HUES48 (cell line): ENCODE results near the gene FAM174B.

ENCODE experiments used
- H3K27ac ChIP-seq: one replicate; pipeline ENCODE4 v1.7.0; 2013; ENCODE audit warnings: low read depth, low read length, inconsistent platforms
- H3K27me3 ChIP-seq: 2 replicates; pipeline ENCODE4 v1.6.1; 2013; ENCODE audit warnings: mild to moderate bottlenecking, low read length; ENCODE audit not compliant: control insufficient read depth, insufficient read depth
- H3K36me3 ChIP-seq: 2 replicates; pipeline ENCODE4 v1.6.1; 2013; ENCODE audit warnings: low read length; ENCODE audit not compliant: control insufficient read depth, insufficient read depth
- H3K4me1 ChIP-seq: 2 replicates; pipeline ENCODE4 v1.6.1; 2013; ENCODE audit warnings: mild to moderate bottlenecking, low read length; ENCODE audit not compliant: control insufficient read depth, insufficient read depth
- H3K4me3 ChIP-seq: 2 replicates; pipeline ENCODE4 v1.5.1; 2013; ENCODE audit warnings: mild to moderate bottlenecking, low read depth, low read length
- H3K9ac ChIP-seq: 2 replicates; pipeline ENCODE4 v1.6.1; 2013; ENCODE audit warnings: mild to moderate bottlenecking, low read depth, low read length, moderate library complexity
- H3K9me3 ChIP-seq: 2 replicates; pipeline ENCODE4 v1.6.1; 2013; ENCODE audit warnings: low read length; ENCODE audit not compliant: control insufficient read depth, insufficient read depth

Gene FAM174B

DNA sequence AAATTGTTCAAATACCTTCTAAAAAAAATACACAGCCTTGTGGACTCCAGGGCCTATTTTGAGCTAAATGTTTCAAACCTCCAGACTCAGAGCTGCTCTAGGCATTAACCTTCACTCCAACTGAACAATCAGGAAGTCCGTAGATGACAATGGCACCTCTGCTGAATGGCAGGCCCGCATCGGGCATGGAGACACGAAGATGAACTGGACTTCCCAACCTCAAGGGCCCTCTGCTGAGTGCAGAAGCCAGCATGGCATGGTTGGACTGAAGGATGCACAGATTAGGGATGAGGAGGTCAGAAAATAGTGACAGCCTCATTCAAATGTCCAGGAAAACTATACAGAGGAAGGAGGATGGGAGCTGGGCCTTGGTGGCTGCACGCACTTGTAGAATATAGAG is 2.2 kb downstream of the FAM174B start:
- H3K9me3 ChIP-seq, result no peaks in the 10 kb centered on the region
- H3K27ac ChIP-seq, result no peak overlapping the region
- no peak overlapping the region for H3K9ac ChIP-seq
- H3K36me3 ChIP-seq, result no peaks in the 10 kb centered on the region
- peaks cover 17% of the 10 kb centered on the region for H3K27me3 ChIP-seq
- H3K4me3 ChIP-seq, result no peak overlapping the region
- peaks cover 38% of the 10 kb centered on the region for H3K4me1 ChIP-seq

DNA sequence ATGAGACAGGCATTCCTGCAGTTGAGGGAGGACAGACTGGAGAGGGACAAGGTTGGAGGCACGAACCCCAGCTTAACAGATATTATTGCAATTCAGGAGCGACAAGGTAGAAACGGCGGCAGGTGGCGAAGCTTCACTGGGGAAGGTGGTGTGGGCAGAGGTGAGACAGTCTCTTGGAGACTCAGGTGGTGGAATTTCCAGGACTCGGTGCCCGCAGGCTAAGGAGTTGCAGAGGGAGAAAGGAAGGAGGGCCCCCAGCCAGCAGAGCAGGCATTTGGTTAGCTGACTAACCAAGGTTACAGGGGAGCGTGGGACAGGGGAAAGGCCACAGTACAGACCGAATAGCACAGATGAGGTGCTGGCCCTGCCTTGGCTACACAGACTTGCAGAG is 3.0 kb downstream of the FAM174B start:
- Histone ChIP-seq H3K9me3 (no peaks in the 10 kb centered on the region), H3K4me1 (peaks cover 43% of the 10 kb centered on the region), H3K27me3 (peaks cover 17% of the 10 kb centered on the region)

DNA sequence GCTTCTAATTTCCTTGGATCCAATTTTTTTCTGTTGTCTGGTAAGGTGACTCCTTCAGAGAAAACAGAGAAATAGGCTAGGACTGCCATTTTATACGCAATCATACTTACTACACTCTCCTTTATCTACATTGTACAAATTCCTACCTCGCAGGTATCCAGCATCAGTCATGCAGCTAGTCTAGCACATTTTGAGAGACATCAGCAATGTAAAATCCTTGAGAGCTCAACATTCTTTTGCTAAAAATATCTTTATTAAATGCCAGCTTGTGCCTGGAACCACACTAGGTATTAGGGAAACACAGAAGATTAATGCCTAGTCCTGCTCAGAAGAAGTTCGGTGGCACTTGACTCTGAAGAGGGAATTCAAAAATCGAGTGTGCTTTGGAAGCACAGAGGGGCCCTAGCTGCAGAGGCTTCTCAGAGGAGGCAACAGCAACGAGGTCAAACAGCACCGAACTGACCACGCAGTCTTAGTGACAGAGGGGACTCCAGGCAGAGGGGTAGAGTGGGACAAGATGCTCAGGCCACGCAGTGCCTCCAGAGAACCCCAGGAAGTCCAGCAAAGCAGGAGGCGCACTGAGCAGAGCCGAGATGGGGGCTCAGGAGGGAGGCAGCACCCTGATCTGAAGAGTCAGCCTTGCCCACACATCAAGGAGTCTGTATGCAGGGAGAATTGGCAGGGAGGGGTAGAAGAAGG is 3.5 kb downstream of the FAM174B start:
- Histone ChIP-seq H3K27me3 (peaks cover 14% of the 10 kb centered on the region), H3K27ac (no peak overlapping the region), H3K4me3 (no peak overlapping the region), H3K9me3 (no peaks in the 10 kb centered on the region), H3K4me1 (peaks cover 48% of the 10 kb centered on the region), H3K9ac (no peak overlapping the region), H3K36me3 (no peaks in the 10 kb centered on the region)

More for the DNA sequence above, 3.0 kb downstream of the FAM174B start:
- no peak overlapping the region for H3K4me3 ChIP-seq
- no peak overlapping the region for H3K27ac ChIP-seq
- no peaks in the 10 kb centered on the region for H3K36me3 ChIP-seq
- H3K9ac ChIP-seq, result no peak overlapping the region

DNA sequence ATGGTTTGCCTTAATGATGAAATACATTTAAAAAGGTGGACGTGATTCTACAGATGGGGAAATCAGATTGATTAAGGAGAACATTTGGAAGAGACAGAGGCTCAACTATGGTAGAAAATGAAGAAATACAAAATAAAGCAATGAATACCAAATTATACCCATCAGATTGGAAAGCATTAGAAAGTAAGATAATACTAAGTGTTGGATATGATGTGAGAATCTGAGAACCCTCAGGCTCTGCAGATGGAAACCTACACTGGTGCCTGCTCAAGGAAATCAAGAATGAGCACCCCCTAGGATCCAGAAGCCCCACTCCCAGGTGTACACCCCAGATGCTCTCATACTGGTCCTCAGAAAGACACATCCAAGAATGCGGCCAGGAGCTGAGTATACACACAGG is 4.6 kb downstream of the FAM174B start:
- Histone ChIP-seq H3K27me3 (peaks cover 4% of the 10 kb centered on the region), H3K4me3 (no peak overlapping the region), H3K9me3 (no peaks in the 10 kb centered on the region), H3K9ac (no peak overlapping the region), H3K4me1 (peaks cover 56% of the 10 kb centered on the region), H3K36me3 (no peaks in the 10 kb centered on the region), H3K27ac (no peak overlapping the region)

DNA sequence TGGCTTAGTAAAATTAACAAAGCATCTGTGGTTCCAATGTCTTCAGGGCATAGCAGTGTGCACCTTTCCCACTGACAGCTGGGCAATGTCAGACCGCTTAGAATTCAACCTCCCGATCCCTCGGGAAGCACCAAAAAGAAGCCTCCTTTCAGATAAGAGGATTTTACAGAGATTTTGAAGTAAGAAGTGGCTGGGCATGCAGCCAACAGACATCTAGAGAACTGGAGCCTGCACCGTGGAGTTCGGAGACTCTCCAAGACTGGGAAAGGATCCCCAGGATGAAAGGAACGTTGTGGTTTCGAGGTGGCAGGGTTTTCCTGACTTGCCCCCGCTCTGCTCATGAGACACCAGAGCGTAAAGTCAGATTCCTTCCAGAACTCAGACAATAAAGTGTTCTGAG is 5.3 kb downstream of the FAM174B start:
- H3K4me3 ChIP-seq, result no peak overlapping the region
- H3K9ac ChIP-seq, result no peak overlapping the region
- H3K27me3 ChIP-seq, result no peaks in the 10 kb centered on the region
- H3K36me3 ChIP-seq, result no peaks in the 10 kb centered on the region
- no peaks in the 10 kb centered on the region for H3K9me3 ChIP-seq
- peak overlapping the region; percentile 44 for H3K27ac ChIP-seq
- H3K4me1 ChIP-seq, result peaks cover 59% of the 10 kb centered on the region

DNA sequence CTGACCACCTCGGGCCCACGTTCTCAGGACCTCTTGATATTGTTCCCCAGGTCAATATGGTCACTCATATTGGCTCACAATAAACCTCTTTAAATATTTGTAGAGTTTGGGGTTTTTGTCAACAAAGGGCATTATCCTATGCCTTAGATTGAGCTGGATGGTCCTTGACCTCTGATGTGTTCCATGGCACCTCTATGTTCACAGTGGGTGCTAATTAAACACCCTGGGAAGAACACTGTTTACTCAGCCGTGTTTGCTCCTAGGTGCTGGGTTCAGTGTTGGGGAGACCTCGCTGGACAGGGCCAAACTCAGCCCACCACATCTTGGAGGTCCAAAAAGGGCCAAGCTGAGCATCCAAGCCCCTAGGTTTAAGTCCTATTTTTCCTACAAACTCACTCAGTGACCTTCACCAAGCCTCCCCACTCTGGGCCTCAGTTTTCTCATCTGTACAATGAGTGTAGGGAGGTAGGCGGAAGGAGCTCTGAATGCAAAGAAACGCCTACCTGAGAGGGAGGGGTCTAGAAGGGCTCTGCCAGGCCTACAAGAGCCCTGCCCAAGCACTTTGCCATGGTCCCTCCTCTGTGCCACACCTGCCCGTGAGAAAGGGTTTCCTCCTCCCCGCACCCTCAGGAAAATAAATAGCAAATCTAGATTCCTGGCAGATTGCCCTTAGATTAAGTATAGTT is 7.2 kb downstream of the FAM174B start:
- H3K36me3 ChIP-seq, result no peaks in the 10 kb centered on the region
- H3K27me3 ChIP-seq, result no peaks in the 10 kb centered on the region
- H3K9ac ChIP-seq, result peak overlapping the region; percentile 53; the same call in 1 of the 2 replicates
- H3K9me3 ChIP-seq, result no peaks in the 10 kb centered on the region
- peak overlapping the region; percentile 97 for H3K27ac ChIP-seq
- peak overlapping the region; percentile 24; the same call in 1 of the 2 replicates for H3K4me3 ChIP-seq
- H3K4me1 ChIP-seq, result peaks cover 60% of the 10 kb centered on the region

DNA sequence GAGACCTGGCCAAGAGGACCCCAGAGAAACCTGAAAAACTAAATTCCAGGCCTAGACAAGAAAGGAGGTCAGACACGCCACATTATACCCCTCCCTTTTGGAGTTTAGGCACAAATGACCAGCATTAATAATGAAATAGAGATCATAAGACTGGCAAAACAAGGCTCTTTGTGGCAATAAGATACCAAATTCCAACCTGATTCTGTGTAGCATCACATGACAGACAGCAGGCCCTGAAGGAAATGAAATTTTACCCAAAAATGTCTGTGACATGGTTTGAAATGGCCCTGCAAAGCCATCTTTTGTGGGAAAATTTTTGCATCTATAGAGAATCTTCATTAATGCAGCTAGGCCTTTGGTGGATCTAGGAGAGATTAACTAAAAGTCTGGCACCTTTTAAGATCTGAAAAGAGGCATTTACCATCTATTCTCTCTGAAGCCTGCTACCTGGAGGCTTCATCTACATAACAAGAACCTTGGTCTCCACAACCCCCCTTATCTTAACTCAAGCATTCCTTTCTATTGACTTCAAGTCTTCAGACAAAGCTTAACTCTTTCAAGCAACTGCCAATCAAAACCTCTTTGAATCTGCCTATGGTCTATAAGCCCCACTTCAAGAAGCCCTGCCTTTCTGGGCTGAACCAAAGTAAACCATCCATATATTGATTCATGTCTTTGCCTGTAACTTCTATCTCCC is 8.0 kb downstream of the FAM174B start:
- H3K27ac ChIP-seq, result peak overlapping the region; percentile 99
- peaks cover 60% of the 10 kb centered on the region for H3K4me1 ChIP-seq
- H3K27me3 ChIP-seq, result no peaks in the 10 kb centered on the region
- H3K9ac ChIP-seq, result peak overlapping the region; percentile 65
- no peaks in the 10 kb centered on the region for H3K9me3 ChIP-seq
- H3K4me3 ChIP-seq, result peak overlapping the region; percentile 24; the same call in 1 of the 2 replicates
- H3K36me3 ChIP-seq, result no peaks in the 10 kb centered on the region

DNA sequence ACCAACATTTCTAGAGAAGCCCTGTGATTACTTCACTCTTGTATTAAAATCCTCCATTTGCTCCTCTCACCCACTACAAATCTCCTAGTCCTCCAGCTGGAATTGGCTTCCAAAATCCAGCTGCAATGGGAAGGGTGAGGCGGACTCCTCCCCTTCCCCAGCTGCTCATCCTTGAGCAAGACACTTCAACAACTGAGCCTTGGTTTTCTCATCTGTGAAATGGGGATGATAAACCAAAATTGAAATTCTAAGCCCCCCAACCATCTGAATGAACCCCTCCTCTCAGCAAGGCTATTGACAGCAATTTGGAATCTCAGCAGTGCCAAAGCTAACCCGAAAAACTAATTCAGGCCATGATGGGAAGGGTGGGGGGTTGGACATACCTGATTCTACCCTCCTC is 9.4 kb downstream of the FAM174B start:
- Histone ChIP-seq H3K4me3 (no peak overlapping the region), H3K4me1 (peaks cover 57% of the 10 kb centered on the region), H3K36me3 (no peaks in the 10 kb centered on the region), H3K27me3 (no peaks in the 10 kb centered on the region), H3K9me3 (no peaks in the 10 kb centered on the region), H3K27ac (peak overlapping the region; percentile 99), H3K9ac (no peak overlapping the region)

DNA sequence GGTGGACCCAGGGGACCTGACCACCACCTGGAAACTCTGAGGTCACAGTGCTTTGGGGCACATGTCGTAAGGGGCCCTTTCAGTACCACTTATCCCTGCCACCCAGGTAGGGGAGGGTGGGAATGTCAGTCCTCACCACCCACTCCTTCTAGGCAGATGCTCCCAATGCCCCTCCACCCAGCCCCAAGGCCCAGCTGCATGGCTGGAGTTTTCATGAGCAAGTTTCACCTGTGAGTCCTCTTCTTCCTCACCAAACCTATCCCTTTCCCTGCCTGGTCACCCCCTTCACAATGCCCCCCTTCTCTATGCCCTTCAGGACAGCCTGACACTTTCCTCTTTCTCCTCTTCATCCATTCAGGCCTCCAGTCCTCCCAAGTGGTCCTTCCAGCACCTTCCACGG is 9.8 kb downstream of the FAM174B start:
- Histone ChIP-seq H3K36me3 (no peaks in the 10 kb centered on the region), H3K4me1 (peaks cover 57% of the 10 kb centered on the region), H3K9me3 (no peaks in the 10 kb centered on the region), H3K27me3 (no peaks in the 10 kb centered on the region), H3K9ac (no peak overlapping the region), H3K27ac (peak overlapping the region; percentile 57), H3K4me3 (no peak overlapping the region)

DNA sequence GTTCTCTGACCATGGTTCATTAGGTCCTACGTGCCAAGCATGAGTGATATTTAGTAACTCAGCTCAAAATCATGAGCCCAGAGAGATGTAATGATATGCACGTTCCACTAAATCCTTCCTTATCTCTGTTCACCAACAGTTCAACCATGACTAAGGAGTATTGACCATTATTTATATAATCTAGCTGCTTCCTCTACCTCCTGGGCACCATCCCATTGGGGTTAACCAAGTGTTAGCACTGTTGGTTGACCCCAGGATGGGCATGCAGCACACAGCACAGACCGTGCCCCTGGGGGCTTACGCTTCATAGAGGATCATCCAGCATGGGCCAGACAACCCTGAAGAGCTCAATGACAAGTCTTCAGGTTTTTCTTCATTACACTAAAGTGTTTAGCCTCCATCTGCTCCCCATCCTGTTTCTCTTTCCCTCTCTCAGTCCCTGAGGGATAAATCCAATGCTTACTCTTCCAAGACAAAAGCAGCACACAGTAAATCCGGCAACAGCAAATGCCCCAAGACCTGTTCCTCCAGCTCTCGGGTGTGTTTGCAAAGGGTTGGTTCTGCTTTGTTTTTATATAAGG is 10.4 kb downstream of the FAM174B start:
- Histone ChIP-seq H3K4me1 (peaks cover 53% of the 10 kb centered on the region), H3K4me3 (no peak overlapping the region), H3K9ac (no peak overlapping the region), H3K36me3 (no peaks in the 10 kb centered on the region), H3K27ac (peak overlapping the region; percentile 57), H3K27me3 (no peaks in the 10 kb centered on the region), H3K9me3 (no peaks in the 10 kb centered on the region)
